SK-N-SH (cell line): Measurements from ENCODE around the gene FCHSD2. TPM values are rescaled to one million over a fixed set of nuclear protein-coding genes. Genes with fewer than 3 reads are reported as not detected.

Experiments used
- CTCF ChIA-PET: fragments of 300-600, 350-600 bp; formaldehyde crosslinking; extraction: SDS; loops from one replicate; lab custom pipeline; 2021; lab: Yijun Ruan, JAX
- POLR2A ChIA-PET: fragments of 350-600 bp; sonication (Branson Sonifier 250); formaldehyde crosslinking; extraction: SDS; loops from one replicate; lab custom pipeline; 2020; ENCODE audit warnings: antibody characterized with exemption, inconsistent platforms; lab: Yijun Ruan, JAX
- DNase-seq: peaks from one replicate; pipeline ENCODE4 v3.0.0; 2012
- H2AFZ ChIP-seq: fragments of 200-600 bp; sonication (generic); 2 replicates; pipeline ENCODE4 v1.8.1; 2016; ENCODE audit warnings: antibody characterized with exemption, mild to moderate bottlenecking, low read depth
- H3F3A ChIP-seq: fragments of 200-600 bp; sonication (generic); replicated peaks from 2 replicates; pipeline ENCODE3; 2016; ENCODE audit warnings: antibody characterized with exemption, mild to moderate bottlenecking; ENCODE audit not compliant: insufficient read depth
- H3K27ac ChIP-seq, 2 experiments: fragments of 200-500 bp in 1 of 2; fragments of 200-600 bp in 1 of 2; sonication (Bioruptor generic) in 1 of 2; sonication (generic), shearing (Covaris generic) in 1 of 2; 2 replicates each; pipeline versions ENCODE4 v1.5.1 to v1.6.1; 2014 to 2016; ENCODE audit warnings: low read depth in 2 of 2, inconsistent platforms in 1 of 2, low read length in 1 of 2, mild to moderate bottlenecking in 1 of 2, mixed read lengths in 1 of 2
- H3K27me3 ChIP-seq: fragments of 200-600 bp; sonication (generic), shearing (Covaris generic); 2 replicates; pipeline ENCODE4 v1.6.1; 2016; ENCODE audit warnings: mixed run types; ENCODE audit not compliant: insufficient read depth
- H3K36me3 ChIP-seq, 2 experiments: fragments of 200-500 bp in 1 of 2; fragments of 200-600 bp in 1 of 2; sonication (Bioruptor generic) in 1 of 2; sonication (generic) in 1 of 2; replicated peaks in 1 of 2; 2 replicates each; pipeline versions ENCODE3 to v1.5.1; 2014 to 2016; ENCODE audit warnings: low read length in 1 of 2, mild to moderate bottlenecking in 1 of 2; ENCODE audit not compliant: insufficient read depth in 2 of 2, control insufficient read depth in 1 of 2
- H3K4me1 ChIP-seq, 2 experiments: fragments of 200-500 bp in 1 of 2; fragments of 200-600 bp in 1 of 2; sonication (Bioruptor generic) in 1 of 2; sonication (generic), shearing (Covaris generic) in 1 of 2; 2 replicates each; pipeline versions ENCODE4 v1.5.1 to v1.6.1; 2014 to 2016; ENCODE audit warnings: low read depth in 1 of 2, low read length in 1 of 2, mixed run types in 1 of 2; ENCODE audit not compliant: insufficient read depth in 2 of 2, control insufficient read depth in 1 of 2
- H3K4me2 ChIP-seq: fragments of 200-600 bp; sonication (generic), shearing (Covaris generic); 2 replicates; pipeline ENCODE4 v1.6.1; 2017; ENCODE audit warnings: mixed run types
- H3K4me3 ChIP-seq, 2 experiments: fragments of 200-500 bp in 1 of 2; fragments of 200-600 bp in 1 of 2; sonication (Bioruptor generic) in 1 of 2; sonication (generic), shearing (Covaris generic) in 1 of 2; 2 replicates each; pipeline versions ENCODE4 v1.5.1 to v1.8.1; 2014 to 2016; ENCODE audit warnings: low read depth in 2 of 2, inconsistent platforms in 1 of 2, low read length in 1 of 2, mild to moderate bottlenecking in 1 of 2, mixed read lengths in 1 of 2, moderate library complexity in 1 of 2
- H3K79me2 ChIP-seq: fragments of 200-600 bp; sonication (generic); 2 replicates; pipeline ENCODE4 v1.8.1; 2017; ENCODE audit warnings: mild to moderate bottlenecking; ENCODE audit not compliant: insufficient read depth
- H3K9ac ChIP-seq: fragments of 200-600 bp; sonication (generic); 2 replicates; pipeline ENCODE4 v1.6.1; 2017; ENCODE audit warnings: mixed run types
- H3K9me2 ChIP-seq: fragments of 200-600 bp; sonication (generic); 2 replicates; pipeline ENCODE4 v1.6.1; 2017; ENCODE audit warnings: mixed run types
- H3K9me3 ChIP-seq: fragments of 200-600 bp; sonication (generic); 2 replicates; pipeline ENCODE4 v1.6.1; 2017; ENCODE audit warnings: mixed run types, mild to moderate bottlenecking, moderate library complexity
- H4K20me1 ChIP-seq: fragments of 200-600 bp; sonication (generic); 2 replicates; pipeline ENCODE4 v1.6.1; 2017; ENCODE audit warnings: mild to moderate bottlenecking, mixed run types; ENCODE audit not compliant: insufficient read depth
- CHD2 ChIP-seq: fragments of 150-350 bp; IDR thresholded peaks from 2 replicates; pipeline ENCODE4 v1.6.1; 2018; ENCODE audit warnings: low read length; ENCODE audit not compliant: partially characterized antibody
- ELF1 ChIP-seq: IDR thresholded peaks from 2 replicates; pipeline ENCODE4 v1.4.0; 2012
- FOSL2 ChIP-seq: IDR thresholded peaks from 2 replicates; pipeline ENCODE4 v1.4.0; 2012; ENCODE audit warnings: low read depth, mild to moderate bottlenecking, moderate library complexity, borderline replicate concordance
- GABPA ChIP-seq: IDR thresholded peaks from 2 replicates; pipeline ENCODE4 v1.4.0; 2012; ENCODE audit warnings: low read depth, mild to moderate bottlenecking
- MXI1 ChIP-seq: IDR thresholded peaks from 2 replicates; pipeline ENCODE4 v1.6.1; 2012; ENCODE audit warnings: mild to moderate bottlenecking, low read depth, low read length, improper control_type of control experiment
- NRF1 ChIP-seq: IDR thresholded peaks from 2 replicates; pipeline ENCODE4 v1.6.1; 2012; ENCODE audit warnings: low read depth, mild to moderate bottlenecking, low read length
- RAD21 ChIP-seq: IDR thresholded peaks from 2 replicates; pipeline ENCODE4 v1.6.1; 2012; ENCODE audit warnings: mild to moderate bottlenecking, low read length
- SMC3 ChIP-seq: IDR thresholded peaks from 2 replicates; pipeline ENCODE4 v1.6.1; 2012; ENCODE audit warnings: low read depth, low read length, improper control_type of control experiment
- TAF1 ChIP-seq: IDR thresholded peaks from 2 replicates; pipeline ENCODE4 v1.6.1; 2012; ENCODE audit warnings: low read depth, mild to moderate bottlenecking, low read length, moderate library complexity, borderline replicate concordance
- TEAD4 ChIP-seq: IDR thresholded peaks from 2 replicates; pipeline ENCODE4 v1.4.0; 2012; ENCODE audit warnings: mild to moderate bottlenecking, borderline replicate concordance; ENCODE audit not compliant: insufficient read depth
- WGBS: methylation state at CpG from one replicate; pipeline ENCODE4 v1.1.6; 2017; ENCODE audit warnings: low lambda C conversion rate; 5-methylcytosine and 5-hydroxymethylcytosine counted together
- polyA plus RNA-seq, 3 experiments: library from polyadenylated mRNA; depleted of rRNA; stranded (reverse); fragments of >200 nt; gene quantifications; 2 replicates each; pipeline ENCODE4 v1.2.3, GENCODE V29; 2012
- TF ChIP-seq, protein P1 (sequence below): IDR thresholded peaks from 2 replicates; pipeline ENCODE4 v1.4.0; 2012; ENCODE audit warnings: low read depth, borderline replicate concordance
- TF ChIP-seq, protein P2 (sequence below): IDR thresholded peaks from 2 replicates; pipeline ENCODE4 v1.4.0; 2012; ENCODE audit warnings: low read depth, borderline replicate concordance

The FCHSD2 gene
- polyA plus RNA-seq, 1 of the 3 experiments (the other 2 are of a cell fraction) = 10.4 TPM

DNA sequence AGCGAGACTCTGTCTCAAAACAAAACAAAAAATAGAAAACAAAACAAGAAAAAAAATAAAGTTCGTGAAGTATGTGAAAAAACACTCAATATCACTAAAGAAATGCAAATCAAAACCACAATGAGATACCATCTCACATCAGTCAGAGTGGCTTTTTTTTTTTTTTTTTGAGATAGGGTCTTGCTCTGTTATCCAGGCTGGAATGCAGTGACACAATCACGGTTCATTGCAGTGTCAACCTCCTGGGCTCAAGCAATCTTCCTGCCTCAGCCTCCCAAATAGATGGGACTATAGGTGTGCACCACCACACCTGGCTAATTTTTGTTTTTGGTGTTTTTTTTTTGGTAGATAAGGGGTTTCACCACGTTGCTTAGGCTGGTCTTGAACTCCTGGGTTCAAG lies 290.4 kb downstream of the FCHSD2 start (continued):
- TF ChIP-seq, protein P1, sequence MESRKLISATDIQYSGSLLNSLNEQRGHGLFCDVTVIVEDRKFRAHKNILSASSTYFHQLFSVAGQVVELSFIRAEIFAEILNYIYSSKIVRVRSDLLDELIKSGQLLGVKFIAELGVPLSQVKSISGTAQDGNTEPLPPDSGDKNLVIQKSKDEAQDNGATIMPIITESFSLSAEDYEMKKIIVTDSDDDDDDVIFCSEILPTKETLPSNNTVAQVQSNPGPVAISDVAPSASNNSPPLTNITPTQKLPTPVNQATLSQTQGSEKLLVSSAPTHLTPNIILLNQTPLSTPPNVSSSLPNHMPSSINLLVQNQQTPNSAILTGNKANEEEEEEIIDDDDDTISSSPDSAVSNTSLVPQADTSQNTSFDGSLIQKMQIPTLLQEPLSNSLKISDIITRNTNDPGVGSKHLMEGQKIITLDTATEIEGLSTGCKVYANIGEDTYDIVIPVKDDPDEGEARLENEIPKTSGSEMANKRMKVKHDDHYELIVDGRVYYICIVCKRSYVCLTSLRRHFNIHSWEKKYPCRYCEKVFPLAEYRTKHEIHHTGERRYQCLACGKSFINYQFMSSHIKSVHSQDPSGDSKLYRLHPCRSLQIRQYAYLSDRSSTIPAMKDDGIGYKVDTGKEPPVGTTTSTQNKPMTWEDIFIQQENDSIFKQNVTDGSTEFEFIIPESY = no peak
- TF ChIP-seq SMC3 = no peak
- TF ChIP-seq, protein P2, sequence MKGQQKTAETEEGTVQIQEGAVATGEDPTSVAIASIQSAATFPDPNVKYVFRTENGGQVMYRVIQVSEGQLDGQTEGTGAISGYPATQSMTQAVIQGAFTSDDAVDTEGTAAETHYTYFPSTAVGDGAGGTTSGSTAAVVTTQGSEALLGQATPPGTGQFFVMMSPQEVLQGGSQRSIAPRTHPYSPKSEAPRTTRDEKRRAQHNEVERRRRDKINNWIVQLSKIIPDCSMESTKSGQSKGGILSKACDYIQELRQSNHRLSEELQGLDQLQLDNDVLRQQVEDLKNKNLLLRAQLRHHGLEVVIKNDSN = no peak
- TF ChIP-seq RAD21 = no peak
- TF ChIP-seq MXI1 = no peak
- TF ChIP-seq NRF1 = no peak
- no peak for TF ChIP-seq GABPA

DNA sequence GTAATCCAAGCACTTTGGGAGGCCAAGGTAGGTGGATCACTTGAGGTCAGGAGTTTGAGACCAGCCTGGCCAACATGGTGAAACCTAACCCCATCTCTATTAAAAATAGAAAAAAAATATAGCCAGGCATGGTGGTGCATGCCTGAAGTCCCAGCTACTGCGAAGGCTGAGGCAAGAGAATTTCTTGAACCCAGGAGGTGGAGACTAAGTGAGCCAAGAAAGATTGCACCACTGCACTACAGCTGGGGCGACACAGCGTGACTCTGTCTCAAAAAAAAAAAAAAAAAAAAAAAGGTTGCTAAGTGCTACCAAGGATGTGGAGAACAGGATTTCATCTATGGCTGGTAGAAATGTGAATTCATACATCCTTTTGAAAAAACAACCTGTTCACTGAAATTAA lies 291.3 kb downstream of the FCHSD2 start:
- no peaks in the 10 kb centered on the region for H3K9me3 ChIP-seq
- no peaks in the 10 kb centered on the region for H4K20me1 ChIP-seq
- H3K9me2 ChIP-seq = no peaks in the 10 kb centered on the region
- H3K36me3 ChIP-seq = peaks cover 0 to 4% of the 10 kb centered on the region in 2 experiments
- POLR2A ChIA-PET = no interaction called here
- TF ChIP-seq GABPA (no peak), CHD2 (no peak), TAF1 (no peak), TEAD4 (no peak), FOSL2 (no peak), SMC3 (no peak), ELF1 (no peak)
- TF ChIP-seq, protein P1 = no peak
- no peak overlapping the region for H3K4me3 ChIP-seq
- CTCF ChIA-PET = interaction anchor here (1.4 to 2.5 kb wide), 2 partner anchors 20 to 328 kb away, joined by 3 to 8 read pairs; no protein-coding TSS in a partner anchor
- H3K27ac ChIP-seq = no peak overlapping the region
- DNase-seq = no peak
- peaks cover 4% of the 10 kb centered on the region for H3F3A ChIP-seq
- H3K27me3 ChIP-seq = no peaks in the 10 kb centered on the region
- no peak overlapping the region for H3K9ac ChIP-seq
- H3K4me2 ChIP-seq = no peak overlapping the region
- H3K79me2 ChIP-seq = no peaks in the 10 kb centered on the region
- no peak overlapping the region for H2AFZ ChIP-seq
- H3K4me1 ChIP-seq = no peaks in the 10 kb centered on the region
- 88% methylated on average over 3 of the region's 3 CpGs for WGBS
